GM12872 (cell line): ENCODE measurements around the gene ZDHHC18.

Experiments used
- CTCF ChIP-seq: IDR thresholded peaks from 3 replicates; pipeline ENCODE4 v1.5.1; 2011; ENCODE audit warnings: low read depth, mild to moderate bottlenecking, low read length, moderate library complexity; ENCODE audit not compliant: insufficient read depth

ZDHHC18 gene

GRCh38 chr1:26858160-26858559, 31.7 kb downstream of the ZDHHC18 start:
- TF ChIP-seq CTCF, result no peak

GRCh38 chr1:26858891-26859640, 32.6 kb downstream of the ZDHHC18 start:
- no peak for TF ChIP-seq CTCF

- no peak for TF ChIP-seq CTCF
Measured at GRCh38 chr1:26861286-26861701, 34.8 kb downstream of the ZDHHC18 start.

- no peak for TF ChIP-seq CTCF
Measured at GRCh38 chr1:26861889-26862378, 35.4 kb downstream of the ZDHHC18 start.

- peak; percentile 77 for TF ChIP-seq CTCF
Measured at GRCh38 chr1:26862781-26863684, 36.5 kb downstream of the ZDHHC18 start, which contains the start of gene SFN. TSS of gene SFN (plus strand) at chr1:26863149. CDS start at chr1:26863213, 64 bp downstream.

- no peak for TF ChIP-seq CTCF
Measured at GRCh38 chr1:26863685-26864077, 37.2 kb downstream of the ZDHHC18 start.

- TF ChIP-seq CTCF, result no peak
Measured at GRCh38 chr1:26864610-26865480, 38.4 kb downstream of the ZDHHC18 start.
